HEK293 (cell line): Measurements from ENCODE around the gene IRAK3.

Source experiments
- CTCF ChIA-PET: fragments of 350-600 bp; formaldehyde crosslinking; extraction: SDS; loops from one replicate; lab custom pipeline; 2021; ENCODE audit warnings: antibody characterized with exemption; lab: Yijun Ruan, JAX
- POLR2A ChIA-PET: fragments of 300-600 bp; formaldehyde crosslinking; extraction: SDS; loops from one replicate; lab custom pipeline; 2020; ENCODE audit warnings: antibody characterized with exemption, inconsistent platforms; lab: Yijun Ruan, JAX
- H3K27ac ChIP-seq: fragments of 200-500 bp; sonication (Bioruptor generic); 2 replicates; pipeline ENCODE4 v1.5.1; 2014; ENCODE audit warnings: low read depth, low read length, control low read depth, inconsistent platforms; ENCODE audit errors: extremely low read depth
- H3K36me3 ChIP-seq, 2 experiments: fragments of 200-500 bp in 1 of 2; sonication (Bioruptor generic) in 1 of 2; 1 replicate in 1 of 2; 2 replicates in 1 of 2; pipeline ENCODE4 v1.5.1; 2014 to 2017; ENCODE audit warnings: inconsistent platforms in 2 of 2, low read length in 2 of 2; ENCODE audit not compliant: control insufficient read depth in 2 of 2, insufficient read depth in 1 of 2
- H3K4me1 ChIP-seq: fragments of 200-500 bp; sonication (Bioruptor generic); 2 replicates; pipeline ENCODE4 v1.5.1; 2014; ENCODE audit warnings: mild to moderate bottlenecking, low read length, inconsistent platforms; ENCODE audit not compliant: control insufficient read depth, insufficient read depth
- H3K4me3 ChIP-seq: 2 replicates; pipeline ENCODE4 v1.5.1; 2011; ENCODE audit warnings: low read depth, mild to moderate bottlenecking, control low read depth, low read length, moderate library complexity
- H3K9me3 ChIP-seq: fragments of 200-500 bp; sonication (Bioruptor generic); 2 replicates; pipeline ENCODE4 v1.5.1; 2014; ENCODE audit warnings: low read depth, low read length, inconsistent platforms; ENCODE audit not compliant: control insufficient read depth, insufficient read depth
- GLIS2 ChIP-seq: fragments of 450-650 bp; formaldehyde crosslinking; IDR thresholded peaks from 2 replicates; pipeline ENCODE4 v1.5.1; 2016; ENCODE audit warnings: missing biosample characterization, missing genetic modification characterization
- KLF7 ChIP-seq: fragments of 450-650 bp; formaldehyde crosslinking; IDR thresholded peaks from 2 replicates; pipeline ENCODE4 v1.5.1; 2016; ENCODE audit warnings: missing biosample characterization, missing genetic modification characterization, borderline replicate concordance
- SETDB1 ChIP-seq: IDR thresholded peaks from one replicate; pipeline ENCODE4 v1.6.1; 2017; ENCODE audit warnings: mild to moderate bottlenecking, low read length, moderate library complexity, mixed read lengths; ENCODE audit not compliant: insufficient read length
- ZIC2 ChIP-seq: fragments of 450-650 bp; formaldehyde crosslinking; IDR thresholded peaks from 2 replicates; pipeline ENCODE4 v1.5.1; 2016; ENCODE audit warnings: missing biosample characterization, missing genetic modification characterization
- ZNF114 ChIP-seq: fragments of 450-650 bp; formaldehyde crosslinking; IDR thresholded peaks from 2 replicates; pipeline ENCODE4 v1.5.0; 2017; ENCODE audit warnings: missing biosample characterization, missing genetic modification characterization
- ZNF274 ChIP-seq, 2 experiments: fragments of 200-500 bp in 1 of 2; fragments of 450-650 bp in 1 of 2; sonication (Bioruptor generic) in 1 of 2; formaldehyde crosslinking in 1 of 2; IDR thresholded peaks; 2 replicates each; pipeline versions ENCODE4 v1.5.1 to v1.6.1; 2014 to 2016; ENCODE audit warnings: borderline replicate concordance in 1 of 2, inconsistent platforms in 1 of 2, low read length in 1 of 2, missing biosample characterization in 1 of 2, missing genetic modification characterization in 1 of 2
- ZNF341 ChIP-seq: fragments of 450-650 bp; formaldehyde crosslinking; IDR thresholded peaks from 2 replicates; pipeline ENCODE4; 2016; ENCODE audit warnings: low read depth, missing biosample characterization, missing genetic modification characterization
- ZNF426 ChIP-seq: fragments of 450-650 bp; formaldehyde crosslinking; IDR thresholded peaks from 2 replicates; pipeline ENCODE4 v1.5.1; 2017; ENCODE audit warnings: missing biosample characterization, missing genetic modification characterization, mild to moderate bottlenecking, inconsistent platforms, moderate library complexity
- ZNF510 ChIP-seq: fragments of 450-650 bp; formaldehyde crosslinking; IDR thresholded peaks from 2 replicates; pipeline ENCODE4 v1.5.1; 2018; ENCODE audit warnings: mild to moderate bottlenecking, missing genetic modification characterization, missing biosample characterization; ENCODE audit not compliant: insufficient replicate concordance
- ZNF530 ChIP-seq: fragments of 450-650 bp; formaldehyde crosslinking; IDR thresholded peaks from 2 replicates; pipeline ENCODE4 v1.5.1; 2016; ENCODE audit warnings: low read depth, missing biosample characterization, missing genetic modification characterization
- ZNF747 ChIP-seq: fragments of 450-650 bp; formaldehyde crosslinking; IDR thresholded peaks from 2 replicates; pipeline ENCODE4 v1.5.1; 2016; ENCODE audit warnings: missing biosample characterization, missing genetic modification characterization
- ZNF792 ChIP-seq: fragments of 450-650 bp; formaldehyde crosslinking; IDR thresholded peaks from 2 replicates; pipeline ENCODE4 v1.5.1; 2016; ENCODE audit warnings: missing biosample characterization, missing genetic modification characterization
- TF ChIP-seq, protein P1 (sequence below): fragments of 450-650 bp; formaldehyde crosslinking; conservative IDR thresholded peaks from 2 replicates; pipeline ENCODE4 v1.5.1; 2016; ENCODE audit warnings: low read depth, missing biosample characterization, missing genetic modification characterization
- TF ChIP-seq, protein P2 (sequence below): fragments of 450-650 bp; formaldehyde crosslinking; IDR thresholded peaks from 2 replicates; pipeline ENCODE4 v1.5.1; 2017; ENCODE audit warnings: missing biosample characterization, missing genetic modification characterization
- TF ChIP-seq, protein P3 (sequence below): fragments of 450-650 bp; formaldehyde crosslinking; IDR thresholded peaks from 2 replicates; pipeline ENCODE4 v1.5.1; 2017; ENCODE audit warnings: missing biosample characterization, missing genetic modification characterization
- TF ChIP-seq, protein P4 (sequence below): fragments of 450-650 bp; formaldehyde crosslinking; IDR thresholded peaks from 2 replicates; pipeline ENCODE4 v1.5.1; 2016; ENCODE audit warnings: missing biosample characterization, missing genetic modification characterization
- TF ChIP-seq, protein P5 (sequence below): fragments of 450-650 bp; formaldehyde crosslinking; IDR thresholded peaks from 2 replicates; pipeline ENCODE4 v1.5.1; 2016; ENCODE audit warnings: missing biosample characterization, missing genetic modification characterization
- TF ChIP-seq, protein P6 (sequence below): fragments of 450-650 bp; formaldehyde crosslinking; IDR thresholded peaks from 2 replicates; pipeline ENCODE4 v1.5.1; 2016; ENCODE audit warnings: missing biosample characterization, missing genetic modification characterization

The IRAK3 gene

DNA sequence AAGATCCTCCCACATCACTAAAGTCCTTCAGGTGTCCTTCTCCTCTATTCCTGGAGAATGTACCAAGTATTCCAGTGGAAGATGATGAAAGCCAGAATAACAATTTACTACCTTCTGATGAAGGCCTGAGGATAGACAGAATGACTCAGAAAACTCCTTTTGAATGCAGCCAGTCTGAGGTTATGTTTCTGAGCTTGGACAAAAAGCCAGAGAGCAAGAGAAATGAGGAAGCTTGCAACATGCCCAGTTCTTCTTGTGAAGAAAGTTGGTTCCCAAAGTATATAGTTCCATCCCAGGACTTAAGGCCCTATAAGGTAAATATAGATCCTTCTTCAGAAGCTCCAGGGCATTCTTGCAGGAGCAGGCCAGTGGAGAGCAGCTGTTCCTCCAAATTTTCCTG, 58.7 kb downstream of the IRAK3 start (continued):
- TF ChIP-seq, protein P1, sequence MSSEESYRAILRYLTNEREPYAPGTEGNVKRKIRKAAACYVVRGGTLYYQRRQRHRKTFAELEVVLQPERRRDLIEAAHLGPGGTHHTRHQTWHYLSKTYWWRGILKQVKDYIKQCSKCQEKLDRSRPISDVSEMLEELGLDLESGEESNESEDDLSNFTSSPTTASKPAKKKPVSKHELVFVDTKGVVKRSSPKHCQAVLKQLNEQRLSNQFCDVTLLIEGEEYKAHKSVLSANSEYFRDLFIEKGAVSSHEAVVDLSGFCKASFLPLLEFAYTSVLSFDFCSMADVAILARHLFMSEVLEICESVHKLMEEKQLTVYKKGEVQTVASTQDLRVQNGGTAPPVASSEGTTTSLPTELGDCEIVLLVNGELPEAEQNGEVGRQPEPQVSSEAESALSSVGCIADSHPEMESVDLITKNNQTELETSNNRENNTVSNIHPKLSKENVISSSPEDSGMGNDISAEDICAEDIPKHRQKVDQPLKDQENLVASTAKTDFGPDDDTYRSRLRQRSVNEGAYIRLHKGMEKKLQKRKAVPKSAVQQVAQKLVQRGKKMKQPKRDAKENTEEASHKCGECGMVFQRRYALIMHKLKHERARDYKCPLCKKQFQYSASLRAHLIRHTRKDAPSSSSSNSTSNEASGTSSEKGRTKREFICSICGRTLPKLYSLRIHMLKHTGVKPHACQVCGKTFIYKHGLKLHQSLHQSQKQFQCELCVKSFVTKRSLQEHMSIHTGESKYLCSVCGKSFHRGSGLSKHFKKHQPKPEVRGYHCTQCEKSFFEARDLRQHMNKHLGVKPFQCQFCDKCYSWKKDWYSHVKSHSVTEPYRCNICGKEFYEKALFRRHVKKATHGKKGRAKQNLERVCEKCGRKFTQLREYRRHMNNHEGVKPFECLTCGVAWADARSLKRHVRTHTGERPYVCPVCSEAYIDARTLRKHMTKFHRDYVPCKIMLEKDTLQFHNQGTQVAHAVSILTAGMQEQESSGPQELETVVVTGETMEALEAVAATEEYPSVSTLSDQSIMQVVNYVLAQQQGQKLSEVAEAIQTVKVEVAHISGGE = no peak
- TF ChIP-seq ZNF747 = no peak
- TF ChIP-seq, protein P2, sequence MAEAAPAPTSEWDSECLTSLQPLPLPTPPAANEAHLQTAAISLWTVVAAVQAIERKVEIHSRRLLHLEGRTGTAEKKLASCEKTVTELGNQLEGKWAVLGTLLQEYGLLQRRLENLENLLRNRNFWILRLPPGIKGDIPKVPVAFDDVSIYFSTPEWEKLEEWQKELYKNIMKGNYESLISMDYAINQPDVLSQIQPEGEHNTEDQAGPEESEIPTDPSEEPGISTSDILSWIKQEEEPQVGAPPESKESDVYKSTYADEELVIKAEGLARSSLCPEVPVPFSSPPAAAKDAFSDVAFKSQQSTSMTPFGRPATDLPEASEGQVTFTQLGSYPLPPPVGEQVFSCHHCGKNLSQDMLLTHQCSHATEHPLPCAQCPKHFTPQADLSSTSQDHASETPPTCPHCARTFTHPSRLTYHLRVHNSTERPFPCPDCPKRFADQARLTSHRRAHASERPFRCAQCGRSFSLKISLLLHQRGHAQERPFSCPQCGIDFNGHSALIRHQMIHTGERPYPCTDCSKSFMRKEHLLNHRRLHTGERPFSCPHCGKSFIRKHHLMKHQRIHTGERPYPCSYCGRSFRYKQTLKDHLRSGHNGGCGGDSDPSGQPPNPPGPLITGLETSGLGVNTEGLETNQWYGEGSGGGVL (tag by site-specific recombination) = no peak
- TF ChIP-seq, protein P3, sequence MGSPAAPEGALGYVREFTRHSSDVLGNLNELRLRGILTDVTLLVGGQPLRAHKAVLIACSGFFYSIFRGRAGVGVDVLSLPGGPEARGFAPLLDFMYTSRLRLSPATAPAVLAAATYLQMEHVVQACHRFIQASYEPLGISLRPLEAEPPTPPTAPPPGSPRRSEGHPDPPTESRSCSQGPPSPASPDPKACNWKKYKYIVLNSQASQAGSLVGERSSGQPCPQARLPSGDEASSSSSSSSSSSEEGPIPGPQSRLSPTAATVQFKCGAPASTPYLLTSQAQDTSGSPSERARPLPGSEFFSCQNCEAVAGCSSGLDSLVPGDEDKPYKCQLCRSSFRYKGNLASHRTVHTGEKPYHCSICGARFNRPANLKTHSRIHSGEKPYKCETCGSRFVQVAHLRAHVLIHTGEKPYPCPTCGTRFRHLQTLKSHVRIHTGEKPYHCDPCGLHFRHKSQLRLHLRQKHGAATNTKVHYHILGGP (tag by site-specific recombination) = no peak
- TF ChIP-seq SETDB1 = no peak
- TF ChIP-seq KLF7 (tag by site-specific recombination) = no peak
- TF ChIP-seq ZNF426 (tag by site-specific recombination) = no peak
- TF ChIP-seq, all 188 proteins: peak for 0

DNA sequence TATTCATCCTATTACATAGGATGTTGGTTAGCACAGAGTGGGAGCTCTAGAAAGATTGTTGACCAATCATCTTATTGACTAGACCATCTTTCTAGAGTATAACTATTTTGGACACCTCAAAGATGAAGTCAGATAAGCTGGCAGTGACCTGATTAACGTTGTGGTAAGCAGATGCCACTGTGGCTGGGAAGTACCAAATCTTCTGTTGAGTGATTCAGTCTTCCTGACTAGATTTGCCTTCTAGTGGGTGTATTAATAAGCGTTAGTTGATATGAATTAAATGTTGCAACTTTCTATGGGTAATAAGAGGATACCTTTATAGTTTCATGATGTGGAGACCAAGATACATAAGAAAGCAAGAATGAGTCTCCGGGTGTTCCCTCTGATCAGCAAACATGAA, 62.0 kb downstream of the IRAK3 start:
- TF ChIP-seq ZNF510 (tag by site-specific recombination) = no peak
- no peak for TF ChIP-seq ZNF530
- TF ChIP-seq, protein P4, sequence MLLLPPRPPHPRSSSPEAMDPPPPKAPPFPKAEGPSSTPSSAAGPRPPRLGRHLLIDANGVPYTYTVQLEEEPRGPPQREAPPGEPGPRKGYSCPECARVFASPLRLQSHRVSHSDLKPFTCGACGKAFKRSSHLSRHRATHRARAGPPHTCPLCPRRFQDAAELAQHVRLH = no peak
- TF ChIP-seq, protein P2 (tag by site-specific recombination) = no peak
- TF ChIP-seq ZNF274 (IDR thresholded peaks at IDR 0.05; ENCODE audit: low read length) = no peak
- no peak for TF ChIP-seq ZNF274 (tag by site-specific recombination; IDR thresholded peaks at IDR 0.05; ENCODE audit: borderline replicate concordance)
- no peak for TF ChIP-seq ZIC2 (tag by site-specific recombination)
- TF ChIP-seq GLIS2 (tag by site-specific recombination) = no peak
- TF ChIP-seq ZNF341 (tag by site-specific recombination) = no peak
- TF ChIP-seq ZNF792 (tag by site-specific recombination) = no peak
- TF ChIP-seq, protein P5, sequence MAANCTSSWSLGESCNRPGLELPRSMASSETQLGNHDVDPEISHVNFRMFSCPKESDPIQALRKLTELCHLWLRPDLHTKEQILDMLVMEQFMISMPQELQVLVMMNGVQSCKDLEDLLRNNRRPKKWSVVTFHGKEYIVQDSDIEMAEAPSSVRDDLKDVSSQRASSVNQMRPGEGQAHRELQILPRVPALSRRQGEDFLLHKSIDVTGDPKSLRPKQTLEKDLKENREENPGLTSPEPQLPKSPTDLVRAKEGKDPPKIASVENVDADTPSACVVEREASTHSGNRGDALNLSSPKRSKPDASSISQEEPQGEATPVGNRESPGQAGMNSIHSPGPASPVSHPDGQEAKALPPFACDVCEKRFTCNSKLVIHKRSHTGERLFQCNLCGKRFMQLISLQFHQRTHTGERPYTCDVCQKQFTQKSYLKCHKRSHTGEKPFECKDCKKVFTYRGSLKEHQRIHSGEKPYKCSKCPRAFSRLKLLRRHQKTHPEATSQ = no peak
- TF ChIP-seq, protein P6, sequence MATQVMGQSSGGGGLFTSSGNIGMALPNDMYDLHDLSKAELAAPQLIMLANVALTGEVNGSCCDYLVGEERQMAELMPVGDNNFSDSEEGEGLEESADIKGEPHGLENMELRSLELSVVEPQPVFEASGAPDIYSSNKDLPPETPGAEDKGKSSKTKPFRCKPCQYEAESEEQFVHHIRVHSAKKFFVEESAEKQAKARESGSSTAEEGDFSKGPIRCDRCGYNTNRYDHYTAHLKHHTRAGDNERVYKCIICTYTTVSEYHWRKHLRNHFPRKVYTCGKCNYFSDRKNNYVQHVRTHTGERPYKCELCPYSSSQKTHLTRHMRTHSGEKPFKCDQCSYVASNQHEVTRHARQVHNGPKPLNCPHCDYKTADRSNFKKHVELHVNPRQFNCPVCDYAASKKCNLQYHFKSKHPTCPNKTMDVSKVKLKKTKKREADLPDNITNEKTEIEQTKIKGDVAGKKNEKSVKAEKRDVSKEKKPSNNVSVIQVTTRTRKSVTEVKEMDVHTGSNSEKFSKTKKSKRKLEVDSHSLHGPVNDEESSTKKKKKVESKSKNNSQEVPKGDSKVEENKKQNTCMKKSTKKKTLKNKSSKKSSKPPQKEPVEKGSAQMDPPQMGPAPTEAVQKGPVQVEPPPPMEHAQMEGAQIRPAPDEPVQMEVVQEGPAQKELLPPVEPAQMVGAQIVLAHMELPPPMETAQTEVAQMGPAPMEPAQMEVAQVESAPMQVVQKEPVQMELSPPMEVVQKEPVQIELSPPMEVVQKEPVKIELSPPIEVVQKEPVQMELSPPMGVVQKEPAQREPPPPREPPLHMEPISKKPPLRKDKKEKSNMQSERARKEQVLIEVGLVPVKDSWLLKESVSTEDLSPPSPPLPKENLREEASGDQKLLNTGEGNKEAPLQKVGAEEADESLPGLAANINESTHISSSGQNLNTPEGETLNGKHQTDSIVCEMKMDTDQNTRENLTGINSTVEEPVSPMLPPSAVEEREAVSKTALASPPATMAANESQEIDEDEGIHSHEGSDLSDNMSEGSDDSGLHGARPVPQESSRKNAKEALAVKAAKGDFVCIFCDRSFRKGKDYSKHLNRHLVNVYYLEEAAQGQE = no peak
- no peak for TF ChIP-seq ZNF114 (tag by site-specific recombination)
- CTCF ChIA-PET = interaction anchor here (1.0 to 1.5 kb wide), 2 partner anchors 10 to 19 kb away, joined by 4 to 5 read pairs; no protein-coding TSS in a partner anchor
- no peak overlapping the region for H3K27ac ChIP-seq
- no peaks in the 10 kb centered on the region for H3K9me3 ChIP-seq
- POLR2A ChIA-PET = no interaction called here
- no peak overlapping the region for H3K4me3 ChIP-seq
- H3K4me1 ChIP-seq = no peaks in the 10 kb centered on the region
- no peaks in the 10 kb centered on the region for H3K36me3 ChIP-seq
